COLO668 (cell line): Measurements from ENCODE around the gene PTGER4.
A peak's percentile ranks its signal among the peaks of the same experiment; 100 is the strongest.

Experiments
- DNase-seq: peaks from one replicate; lab custom pipeline; 2025; ENCODE audit not compliant: unreplicated experiment; lab: John Stamatoyannopoulos, UW

PTGER4 gene

DNA sequence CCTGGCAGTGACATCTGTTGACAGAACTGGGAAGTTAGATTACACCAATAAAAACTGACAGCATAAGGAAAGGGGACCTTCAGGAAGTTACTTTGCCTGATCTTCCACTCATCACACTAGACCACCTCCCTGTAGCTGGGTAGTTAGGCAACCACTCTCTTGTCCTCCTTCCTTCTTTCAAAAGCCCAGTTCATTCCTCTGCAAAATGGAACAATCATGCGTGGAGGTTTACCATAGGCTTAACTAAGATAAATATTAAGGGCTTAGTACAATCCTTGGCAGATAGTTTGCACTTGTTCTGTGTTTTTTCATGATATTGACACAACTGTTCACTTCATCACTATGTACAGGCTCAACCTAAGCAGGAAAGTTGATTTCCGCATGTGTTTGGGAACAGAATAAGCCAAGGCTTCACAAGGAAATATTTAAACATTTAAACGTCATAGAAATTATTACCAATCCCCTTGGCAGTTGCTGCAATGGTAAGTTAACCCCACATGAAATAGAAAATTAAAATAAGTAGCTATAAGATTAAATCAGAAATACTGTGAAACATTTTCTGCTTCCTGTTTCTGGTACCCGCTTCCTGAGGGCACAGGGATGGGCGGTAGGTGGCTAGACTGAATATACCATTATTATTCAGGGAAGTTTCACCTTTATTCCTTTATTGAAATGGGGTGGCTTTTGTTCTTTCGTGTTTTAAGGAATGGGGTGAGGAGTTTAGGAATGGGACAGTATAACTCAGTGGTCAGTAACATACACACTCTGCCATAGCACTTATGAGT is 9.9 kb upstream of the PTGER4 start:
- no peak for DNase-seq

DNA sequence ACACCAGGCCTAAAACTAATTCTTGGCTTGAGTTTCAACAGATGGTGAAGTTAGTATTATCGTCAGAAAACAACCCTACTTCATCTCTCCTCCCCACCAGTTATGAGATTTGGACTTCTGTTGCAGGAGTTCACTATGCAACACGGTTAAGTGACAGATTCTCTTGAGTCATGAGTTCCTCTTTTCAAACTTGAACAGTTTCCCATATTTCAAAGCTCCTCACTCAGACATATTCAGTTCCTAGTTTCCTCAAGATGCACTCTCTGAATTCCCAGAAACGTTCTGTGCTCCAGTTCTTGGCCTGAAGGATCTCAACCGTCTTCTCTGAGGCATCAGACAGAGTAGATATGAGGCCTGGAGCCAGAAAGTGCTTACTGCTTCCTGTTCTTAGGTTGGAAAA is 7.3 kb upstream of the PTGER4 start:
- DNase-seq, result no peak

DNA sequence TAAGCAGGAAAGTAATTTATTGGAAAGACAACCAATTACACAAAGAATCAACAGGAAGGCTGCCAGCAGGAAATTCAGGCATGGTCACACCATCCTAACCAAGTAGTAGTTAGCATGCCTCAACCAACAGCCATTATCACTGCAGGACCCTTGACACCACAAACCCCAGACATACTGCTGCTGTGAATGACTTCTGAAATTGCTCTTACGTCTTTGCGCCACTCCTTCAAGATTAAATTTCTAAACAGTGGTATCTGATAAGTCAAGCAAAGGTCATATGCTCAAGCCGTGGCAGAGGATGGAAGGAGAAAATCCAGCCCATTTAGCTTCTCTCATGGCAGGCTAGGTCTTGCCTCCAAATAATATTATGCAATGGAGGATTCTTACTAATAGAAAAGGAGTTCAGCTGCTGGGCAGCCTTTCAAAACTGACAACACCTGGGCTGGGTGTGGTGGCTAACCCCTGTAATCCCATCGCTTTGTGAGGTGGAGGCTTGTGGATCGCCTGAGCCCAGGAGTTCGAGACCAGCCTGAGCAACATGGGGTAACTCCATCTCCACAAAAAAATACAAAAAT is 5.0 kb upstream of the PTGER4 start:
- DNase-seq, result no peak

DNA sequence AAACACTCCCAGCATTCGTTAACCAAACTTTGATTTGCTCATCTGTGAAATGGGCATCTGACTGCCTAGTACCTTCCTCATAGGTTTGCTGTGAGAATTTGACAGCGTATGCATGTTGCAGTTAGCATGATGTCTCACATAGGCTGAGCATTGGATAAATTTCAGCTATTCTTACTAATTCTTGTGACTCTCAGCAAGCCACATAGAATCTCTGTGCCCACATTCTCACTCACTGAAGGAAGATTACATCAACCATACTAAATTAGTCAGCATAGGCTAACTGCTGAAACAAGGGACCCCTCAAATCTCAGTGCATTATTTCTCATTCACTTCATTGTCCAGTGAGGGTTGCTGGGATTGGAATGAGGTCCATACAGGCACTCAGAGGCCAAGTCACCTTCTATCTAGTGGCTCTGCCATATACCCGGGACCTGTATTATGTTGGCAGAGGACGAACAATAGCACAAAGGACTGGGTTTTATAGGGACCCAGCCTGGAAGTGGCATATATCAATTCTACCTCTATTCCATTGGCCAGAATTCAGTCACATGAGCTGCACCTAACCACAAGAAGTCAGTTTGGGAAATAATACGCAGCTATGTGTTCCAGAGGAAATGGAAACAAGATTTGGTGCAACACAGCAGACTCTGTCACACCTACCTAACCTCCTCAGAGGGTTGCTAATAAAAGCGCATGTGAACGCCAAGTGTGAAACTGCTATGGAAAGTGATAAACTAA is 4.2 kb upstream of the PTGER4 start:
- no peak for DNase-seq

DNA sequence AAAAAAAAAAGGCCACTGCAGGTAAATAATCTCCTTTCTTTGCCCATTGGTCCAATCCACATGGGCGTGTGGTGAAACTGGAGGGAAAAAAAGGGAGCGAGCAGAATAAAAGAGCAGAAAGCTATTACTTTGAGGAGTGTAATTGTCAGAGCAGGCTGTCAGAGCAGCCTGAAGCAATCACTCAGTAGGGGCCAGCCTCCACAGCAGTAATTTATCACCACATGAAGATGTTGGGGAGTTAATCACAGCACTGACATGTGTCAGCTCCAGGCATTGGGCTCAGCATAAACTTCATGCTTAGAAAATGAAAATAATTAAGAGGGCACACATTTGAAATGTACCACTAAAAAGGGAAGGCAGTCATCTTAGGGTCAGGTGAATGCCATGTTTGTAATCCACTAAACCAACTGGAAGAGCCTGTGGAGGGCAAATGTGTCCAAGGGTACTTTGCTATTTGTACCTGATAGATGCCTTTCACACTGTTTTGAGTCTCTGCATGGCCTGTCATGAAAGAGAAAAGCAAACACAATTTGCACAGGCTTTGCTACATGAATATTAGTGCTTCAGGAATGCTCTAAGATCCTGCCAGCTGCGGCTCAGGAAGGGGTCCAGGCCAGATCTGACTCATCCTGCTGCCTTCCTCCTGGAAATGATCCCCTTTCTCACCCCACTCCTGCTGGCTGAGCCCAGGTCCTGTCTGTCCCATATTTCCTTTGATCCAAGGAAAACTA is 2.9 kb upstream of the PTGER4 start:
- DNase-seq, result no peak

DNA sequence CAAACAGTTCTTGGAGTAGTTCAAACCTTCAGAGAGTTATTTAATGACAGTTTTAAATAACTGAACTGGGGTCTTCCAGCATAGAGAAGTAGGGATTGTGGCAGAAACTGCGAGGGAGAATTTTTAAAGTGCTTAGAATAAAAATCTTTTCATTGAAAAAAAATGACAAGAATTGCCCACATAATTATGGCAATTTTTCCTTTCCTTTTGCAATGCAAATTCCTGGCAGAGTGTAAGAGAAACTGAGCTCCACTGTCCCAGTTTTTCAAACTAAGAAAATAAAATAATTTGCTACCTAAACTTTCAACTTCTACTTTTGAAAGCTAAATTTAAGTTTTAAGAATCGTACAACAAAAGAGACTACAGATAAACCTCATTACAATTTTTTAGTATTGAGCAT is 2.3 kb upstream of the PTGER4 start:
- no peak for DNase-seq

DNA sequence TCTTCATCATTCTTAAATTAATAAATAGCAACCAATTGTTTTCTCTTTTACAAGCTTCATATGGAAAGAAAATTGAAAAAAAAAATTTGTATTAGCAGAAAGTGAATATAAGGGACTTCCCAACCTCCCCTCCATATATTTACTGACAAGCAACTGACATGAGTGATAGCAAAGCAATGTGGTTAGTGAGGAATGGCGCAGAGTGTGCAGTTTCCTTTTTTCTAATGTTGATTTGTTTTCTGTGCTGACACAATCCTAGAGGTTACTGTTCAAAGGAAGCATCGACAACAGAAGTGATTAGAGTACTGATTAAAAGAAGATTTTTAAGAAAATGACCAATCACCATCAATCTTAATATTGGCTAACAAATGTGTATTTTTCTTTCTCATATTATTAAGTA is 1.7 kb upstream of the PTGER4 start:
- DNase-seq, result no peak

DNA sequence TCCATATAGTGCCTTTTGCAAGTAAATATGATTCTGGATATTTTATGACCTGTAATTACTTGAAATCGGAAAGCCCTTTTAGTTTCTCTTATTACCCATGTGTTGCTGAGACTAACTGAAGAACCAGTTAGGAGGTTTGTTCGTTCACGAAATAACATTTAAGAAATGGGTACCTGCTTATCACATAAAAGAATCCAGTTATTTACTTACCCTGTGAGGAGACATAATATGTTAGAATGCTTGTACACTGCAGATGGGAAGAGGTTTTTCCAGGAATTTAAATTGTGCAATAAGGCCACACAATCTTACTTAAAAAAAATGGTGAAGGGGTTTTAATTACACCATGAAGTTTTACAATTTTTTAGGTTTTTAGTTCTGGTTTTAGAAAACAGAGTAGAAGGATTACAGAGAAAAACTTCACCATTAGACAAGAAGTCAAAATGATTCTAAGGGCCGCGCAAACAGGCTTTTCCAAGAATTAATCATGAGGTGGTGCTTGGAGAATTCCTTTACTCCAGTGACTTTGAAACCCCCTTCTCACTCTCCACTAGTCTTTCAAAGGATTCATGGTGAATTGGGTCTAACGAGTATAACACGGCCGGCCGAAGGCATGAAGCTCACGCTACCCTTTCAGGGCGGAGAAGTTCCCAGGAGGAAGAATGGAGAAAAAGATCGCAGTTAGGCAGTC is 1.1 kb upstream of the PTGER4 start:
- no peak for DNase-seq

DNA sequence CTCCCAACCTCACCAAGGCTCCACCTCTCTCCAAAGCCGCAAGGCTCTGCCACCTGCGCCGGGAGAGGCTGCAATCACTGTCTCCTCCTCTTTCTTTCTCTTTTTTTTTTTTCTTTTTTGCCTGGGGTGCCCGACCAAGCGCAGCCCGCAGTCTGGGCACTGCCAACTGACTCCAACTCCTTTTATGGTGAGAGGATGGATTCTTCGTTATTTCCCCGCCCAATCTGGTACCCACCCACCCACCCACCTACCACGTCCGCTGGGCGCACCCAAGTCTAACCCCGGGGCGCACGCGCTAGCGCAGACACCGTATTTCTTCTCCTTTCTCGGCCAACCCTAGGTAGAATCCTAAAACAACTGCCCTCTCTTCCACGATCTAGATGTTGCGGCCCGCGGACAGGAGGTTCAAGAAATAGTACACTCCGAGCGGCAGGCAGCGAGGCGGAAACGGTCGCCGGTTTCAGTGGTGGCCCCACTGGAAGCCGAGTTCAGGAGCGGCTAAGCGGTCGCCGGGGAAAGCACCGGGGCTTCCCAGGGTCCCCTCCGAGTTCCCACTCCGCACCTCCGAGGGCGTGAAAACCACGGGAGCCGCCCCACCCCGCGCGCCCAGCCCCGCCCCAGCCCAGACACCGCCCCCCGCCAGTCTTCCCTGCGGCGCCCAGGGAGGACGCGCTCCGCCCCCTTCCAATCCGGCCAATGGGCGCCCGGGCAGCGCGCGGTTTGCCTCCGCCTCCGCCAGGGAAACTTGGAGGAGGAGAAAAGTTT is 385 bp upstream of the PTGER4 start:
- DNase-seq, result peak; percentile 77

DNA sequence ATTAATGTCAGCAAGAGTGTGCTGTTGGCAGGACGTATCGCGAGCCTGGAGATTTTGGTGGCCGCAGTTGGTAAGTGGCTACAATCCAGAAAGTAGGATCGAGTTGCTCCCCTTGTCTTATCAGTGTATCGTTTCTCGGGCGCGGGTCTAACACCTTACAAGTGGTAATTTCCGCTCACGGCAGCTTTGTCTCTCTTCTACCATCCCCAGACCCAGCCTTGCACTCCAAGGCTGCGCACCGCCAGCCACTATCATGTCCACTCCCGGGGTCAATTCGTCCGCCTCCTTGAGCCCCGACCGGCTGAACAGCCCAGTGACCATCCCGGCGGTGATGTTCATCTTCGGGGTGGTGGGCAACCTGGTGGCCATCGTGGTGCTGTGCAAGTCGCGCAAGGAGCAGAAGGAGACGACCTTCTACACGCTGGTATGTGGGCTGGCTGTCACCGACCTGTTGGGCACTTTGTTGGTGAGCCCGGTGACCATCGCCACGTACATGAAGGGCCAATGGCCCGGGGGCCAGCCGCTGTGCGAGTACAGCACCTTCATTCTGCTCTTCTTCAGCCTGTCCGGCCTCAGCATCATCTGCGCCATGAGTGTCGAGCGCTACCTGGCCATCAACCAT is 1.1 kb downstream of the PTGER4 start:
- DNase-seq, result no peak

DNA sequence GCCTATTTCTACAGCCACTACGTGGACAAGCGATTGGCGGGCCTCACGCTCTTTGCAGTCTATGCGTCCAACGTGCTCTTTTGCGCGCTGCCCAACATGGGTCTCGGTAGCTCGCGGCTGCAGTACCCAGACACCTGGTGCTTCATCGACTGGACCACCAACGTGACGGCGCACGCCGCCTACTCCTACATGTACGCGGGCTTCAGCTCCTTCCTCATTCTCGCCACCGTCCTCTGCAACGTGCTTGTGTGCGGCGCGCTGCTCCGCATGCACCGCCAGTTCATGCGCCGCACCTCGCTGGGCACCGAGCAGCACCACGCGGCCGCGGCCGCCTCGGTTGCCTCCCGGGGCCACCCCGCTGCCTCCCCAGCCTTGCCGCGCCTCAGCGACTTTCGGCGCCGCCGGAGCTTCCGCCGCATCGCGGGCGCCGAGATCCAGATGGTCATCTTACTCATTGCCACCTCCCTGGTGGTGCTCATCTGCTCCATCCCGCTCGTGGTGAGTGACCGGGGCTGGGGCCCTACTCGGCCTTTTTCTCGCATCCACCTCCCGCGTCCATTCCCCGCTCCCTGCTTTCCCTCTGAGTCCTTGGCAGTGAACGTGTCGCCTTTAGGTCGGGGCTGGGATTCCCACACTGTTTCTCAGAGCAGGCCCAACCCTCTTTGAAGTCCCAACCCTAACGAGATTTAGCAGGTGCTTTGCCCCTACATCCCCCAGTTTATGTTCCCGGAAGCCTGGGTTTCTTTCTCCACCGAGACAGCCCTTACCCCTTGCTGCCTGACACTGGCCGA is 1.8 kb downstream of the PTGER4 start:
- peak; percentile 26 for DNase-seq

DNA sequence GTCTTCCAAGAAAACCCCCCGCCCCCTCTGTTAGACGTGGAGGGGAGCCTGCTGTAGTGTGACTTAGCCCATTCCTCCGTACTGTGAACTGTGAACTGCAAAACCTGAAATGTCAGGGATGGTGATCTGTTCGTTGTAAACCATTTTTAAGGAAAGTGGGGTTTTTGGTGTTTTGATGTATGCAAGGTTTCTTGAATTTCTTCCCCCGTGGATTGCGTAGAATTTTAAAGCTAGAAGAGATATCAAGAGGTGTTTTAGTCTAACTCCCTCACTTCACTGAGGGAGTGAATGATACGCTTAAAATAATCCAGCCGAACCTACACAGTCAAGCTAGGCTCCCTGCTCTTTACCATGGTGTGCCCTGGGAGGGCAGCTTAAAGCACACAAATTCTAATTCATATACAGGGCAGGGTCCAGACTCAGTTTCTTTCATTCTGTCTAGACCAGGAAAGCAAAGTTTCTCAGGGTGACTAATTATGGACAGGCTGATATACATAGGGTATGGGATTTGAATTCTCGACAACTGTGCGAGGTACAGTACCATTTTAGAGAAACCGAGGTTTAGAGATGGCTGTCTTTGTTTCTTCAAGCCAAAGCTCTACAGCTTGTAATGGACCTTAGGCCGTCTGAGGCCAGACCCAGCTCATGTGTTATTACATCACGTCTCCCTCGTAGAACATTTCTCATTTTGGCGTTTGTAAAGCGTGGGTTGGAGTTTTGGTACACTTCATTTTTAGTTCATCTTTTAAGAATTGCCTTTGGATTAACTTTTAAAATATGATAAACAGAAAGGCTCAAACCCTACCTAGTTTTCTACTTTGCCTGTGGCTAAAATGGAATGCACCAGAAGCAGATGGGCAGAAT is 2.7 kb downstream of the PTGER4 start:
- no peak for DNase-seq

DNA sequence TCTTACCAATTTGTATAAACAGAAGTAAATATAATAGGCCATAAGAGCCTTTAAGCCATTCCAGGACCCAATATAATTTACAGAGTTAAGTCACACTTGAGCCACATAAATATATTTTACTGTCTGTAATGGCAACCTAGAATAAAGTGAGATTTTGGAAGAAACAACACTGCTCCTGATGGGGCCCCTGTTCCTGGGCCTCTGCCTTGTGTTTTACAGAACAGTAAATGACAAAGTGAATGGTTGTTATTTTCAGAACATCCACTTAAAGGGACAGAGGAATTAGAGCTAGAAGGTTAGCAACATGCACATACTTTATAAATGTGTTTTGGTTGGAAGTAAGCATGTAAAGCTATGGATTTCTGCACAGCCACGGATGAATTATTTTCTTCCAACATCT is 3.6 kb downstream of the PTGER4 start:
- DNase-seq, result no peak

DNA sequence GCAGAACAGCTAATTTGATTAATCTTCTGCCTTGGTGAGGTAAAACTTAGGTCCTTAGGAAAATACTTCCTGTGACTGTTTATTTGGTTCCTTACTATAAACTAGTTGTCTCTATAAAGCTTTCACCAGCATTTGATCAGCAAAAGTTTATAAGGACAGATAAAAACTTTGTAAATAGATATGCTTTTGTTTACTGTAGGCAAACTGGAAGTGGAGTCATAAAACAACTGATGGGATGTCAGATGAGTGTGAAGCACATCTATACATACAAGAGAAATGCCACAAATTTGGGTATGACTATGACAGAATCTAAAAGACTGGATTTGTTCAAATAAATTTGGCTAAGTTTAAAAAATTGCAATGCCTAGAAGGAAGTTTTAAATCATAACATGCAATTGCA is 5.5 kb downstream of the PTGER4 start:
- DNase-seq, result no peak

DNA sequence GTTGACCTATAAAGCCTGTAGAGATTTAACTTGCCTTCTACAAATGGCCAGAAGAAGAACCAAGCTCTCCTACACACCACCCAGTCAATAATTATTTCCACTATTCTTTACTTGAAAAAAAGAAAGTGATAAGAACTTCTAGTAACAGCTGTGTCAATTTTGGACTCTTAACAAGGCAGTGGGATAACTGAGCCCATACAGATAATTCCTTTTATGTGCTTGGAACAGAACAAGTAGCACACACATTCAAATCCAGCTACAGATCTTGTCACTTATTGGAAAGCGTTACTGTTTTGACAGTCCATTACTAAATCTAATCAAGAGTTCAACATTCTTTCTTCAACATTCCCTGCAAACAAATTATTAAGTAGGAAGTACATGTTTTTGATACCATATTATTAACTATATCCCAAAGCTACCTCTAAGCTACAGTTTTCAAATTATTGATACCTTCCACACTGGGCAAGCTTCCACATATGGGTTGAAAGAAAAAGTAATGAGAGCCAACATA is 6.3 kb downstream of the PTGER4 start:
- no peak for DNase-seq

DNA sequence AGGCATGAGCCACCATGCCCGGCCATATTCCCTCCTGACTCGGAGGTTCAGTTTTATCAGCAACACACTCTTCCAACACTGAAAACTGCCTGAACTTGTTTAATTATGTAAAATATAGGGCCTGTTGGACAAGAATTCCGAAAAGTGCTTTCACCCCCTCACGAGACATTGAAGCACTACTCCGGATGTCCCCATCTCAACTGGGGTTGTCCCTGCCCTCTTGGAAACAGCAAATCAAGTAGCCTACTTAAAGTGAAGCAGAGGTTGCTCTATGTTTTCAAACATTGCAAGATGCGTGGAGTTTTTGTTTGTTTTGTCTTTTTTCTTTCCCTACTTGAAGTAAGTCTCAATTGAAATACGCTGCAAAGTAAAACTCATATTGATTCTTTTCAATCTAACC is 7.6 kb downstream of the PTGER4 start:
- DNase-seq, result no peak

DNA sequence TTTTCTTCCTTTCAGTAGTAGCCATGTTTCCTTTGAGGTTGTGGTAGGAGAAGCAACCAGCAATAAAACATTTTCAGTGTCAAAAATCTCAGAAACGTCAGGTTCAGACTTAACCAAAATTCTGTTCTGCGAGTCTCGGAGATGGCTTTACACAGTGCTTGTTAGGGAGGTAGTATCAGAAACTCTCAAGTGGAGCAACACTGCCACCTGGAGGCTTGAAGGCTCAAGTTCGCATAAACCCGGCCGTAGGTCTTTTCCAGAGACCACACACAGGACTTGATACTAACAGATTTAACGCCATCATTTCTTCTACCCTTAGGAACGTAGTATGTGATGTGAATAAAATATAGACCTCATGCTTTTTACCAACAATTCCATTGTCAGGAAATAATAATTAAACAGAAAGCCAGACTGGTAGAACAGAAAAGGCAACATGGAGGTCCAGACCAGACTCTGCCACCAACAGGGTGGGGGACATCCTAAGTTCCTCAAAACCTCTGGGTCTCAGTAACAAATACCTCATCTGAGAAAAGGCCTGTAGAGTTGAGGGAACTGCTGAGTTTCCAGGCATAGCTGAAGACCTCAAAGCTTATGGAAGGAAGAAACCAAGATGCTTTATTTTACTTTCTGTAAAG is 8.5 kb downstream of the PTGER4 start:
- DNase-seq, result peak; percentile 81
